Loucy (cell line): ENCODE results near the gene NAGS.

Experiments used
- H2AFZ ChIP-seq: fragments of 200-600 bp; sonication (generic); 2 replicates; pipeline ENCODE4 v1.6.0; 2016; ENCODE audit warnings: antibody characterized with exemption, mild to moderate bottlenecking, low read length, moderate library complexity
- H3F3A ChIP-seq: fragments of 200-600 bp; 2 replicates; pipeline ENCODE4 v1.6.0; 2016; ENCODE audit warnings: antibody characterized with exemption, low read depth, mild to moderate bottlenecking
- H3K27me3 ChIP-seq: fragments of 200-600 bp; sonication (generic); 2 replicates; pipeline ENCODE4 v1.6.1; 2014; ENCODE audit warnings: low read length, mild to moderate bottlenecking; ENCODE audit not compliant: insufficient read depth, poor library complexity, severe bottlenecking
- H3K36me3 ChIP-seq: fragments of 200-600 bp; sonication (generic); 2 replicates; pipeline ENCODE4 v1.6.1; 2016; ENCODE audit warnings: low read length; ENCODE audit not compliant: insufficient read depth
- H3K4me1 ChIP-seq: fragments of 200-600 bp; sonication (generic); 2 replicates; pipeline ENCODE4 v1.5.1; 2014; ENCODE audit warnings: low read length, mild to moderate bottlenecking; ENCODE audit not compliant: insufficient read depth, poor library complexity, severe bottlenecking
- H3K4me2 ChIP-seq: fragments of 200-600 bp; sonication (generic); 2 replicates; pipeline ENCODE4 v1.6.0; 2014; ENCODE audit warnings: antibody characterized with exemption, low read length, low read depth, mild to moderate bottlenecking; ENCODE audit not compliant: poor library complexity, severe bottlenecking
- H3K4me3 ChIP-seq: fragments of 200-600 bp; sonication (generic); 2 replicates; pipeline ENCODE4 v1.5.1; 2014; ENCODE audit warnings: low read length, mild to moderate bottlenecking, mixed read lengths; ENCODE audit not compliant: poor library complexity, severe bottlenecking
- H3K79me2 ChIP-seq: fragments of 200-600 bp; sonication (generic); 2 replicates; pipeline ENCODE4 v1.6.1; 2014; ENCODE audit warnings: low read length; ENCODE audit not compliant: insufficient read depth
- H3K9ac ChIP-seq: fragments of 200-600 bp; sonication (generic); 2 replicates; pipeline ENCODE4 v1.6.0; 2014; ENCODE audit warnings: mild to moderate bottlenecking, low read depth, low read length, moderate library complexity; ENCODE audit not compliant: poor library complexity, severe bottlenecking
- H3K9me2 ChIP-seq: fragments of 200-600 bp; sonication (generic); replicated peaks from 2 replicates; pipeline ENCODE4 v1.6.1; 2016; ENCODE audit warnings: low read depth, low read length, mixed read lengths
- H3K9me3 ChIP-seq: fragments of 200-600 bp; sonication (generic); 2 replicates; pipeline ENCODE4 v1.6.1; 2014; ENCODE audit warnings: mild to moderate bottlenecking, antibody characterized with exemption, low read length, low read depth; ENCODE audit not compliant: insufficient read depth
- H4K20me1 ChIP-seq: fragments of 200-600 bp; sonication (generic); 2 replicates; pipeline ENCODE4 v1.6.0; 2014; ENCODE audit warnings: antibody characterized with exemption, low read length, mild to moderate bottlenecking; ENCODE audit not compliant: insufficient read depth, poor library complexity, severe bottlenecking
- EZH2phosphoT487 ChIP-seq: fragments of 200-600 bp; IDR thresholded peaks from 2 replicates; pipeline ENCODE4 v1.6.1; 2018; ENCODE audit warnings: antibody characterized with exemption, mild to moderate bottlenecking, moderate library complexity, borderline replicate concordance
- TF ChIP-seq, protein P1 (sequence below): fragments of 200-600 bp; sonication (generic); conservative IDR thresholded peaks from 2 replicates; pipeline ENCODE4 v1.5.1; 2014; ENCODE audit warnings: mild to moderate bottlenecking, antibody characterized with exemption, low read length

Gene NAGS

DNA sequence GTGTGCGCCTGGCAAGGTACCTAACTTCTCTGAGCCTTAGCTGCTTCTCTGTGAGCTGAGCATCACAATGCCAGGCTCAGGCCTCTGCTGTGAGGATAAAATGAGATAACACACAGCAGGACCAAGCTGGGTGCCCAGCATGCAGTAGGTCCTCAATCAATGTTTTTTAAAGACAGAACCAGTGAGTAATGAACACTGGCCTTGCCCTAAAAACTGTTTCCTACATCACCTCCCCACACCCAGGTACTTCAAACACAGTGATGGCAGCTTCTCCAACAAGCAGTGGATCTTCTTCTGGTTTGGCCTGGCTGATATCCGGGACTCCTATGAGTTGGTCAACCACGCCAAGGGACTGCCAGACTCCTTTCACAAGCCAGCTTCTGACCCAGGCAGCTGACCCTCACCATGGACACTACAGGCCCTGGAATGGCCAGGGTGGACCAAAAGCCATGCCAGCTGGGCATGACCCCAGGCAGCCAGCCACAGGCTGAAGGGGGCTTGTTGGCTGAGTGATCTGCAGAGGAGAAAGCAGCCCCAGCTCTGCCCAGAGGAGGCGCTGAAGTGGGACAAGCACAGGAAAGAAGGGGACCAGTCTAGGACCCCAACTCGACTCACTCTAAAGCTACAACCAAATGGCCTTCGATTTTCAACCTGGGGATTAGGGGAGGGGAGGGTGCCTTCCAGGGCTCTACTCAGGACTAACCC is 3.9 kb downstream of the NAGS start:
- H3K79me2 ChIP-seq = no peaks in the 10 kb centered on the region
- H3K4me1 ChIP-seq = peaks cover 9% of the 10 kb centered on the region
- no peaks in the 10 kb centered on the region for H4K20me1 ChIP-seq
- H3K4me3 ChIP-seq = no peak overlapping the region
- no peaks in the 10 kb centered on the region for H3K9me2 ChIP-seq
- TF ChIP-seq, protein P1, sequence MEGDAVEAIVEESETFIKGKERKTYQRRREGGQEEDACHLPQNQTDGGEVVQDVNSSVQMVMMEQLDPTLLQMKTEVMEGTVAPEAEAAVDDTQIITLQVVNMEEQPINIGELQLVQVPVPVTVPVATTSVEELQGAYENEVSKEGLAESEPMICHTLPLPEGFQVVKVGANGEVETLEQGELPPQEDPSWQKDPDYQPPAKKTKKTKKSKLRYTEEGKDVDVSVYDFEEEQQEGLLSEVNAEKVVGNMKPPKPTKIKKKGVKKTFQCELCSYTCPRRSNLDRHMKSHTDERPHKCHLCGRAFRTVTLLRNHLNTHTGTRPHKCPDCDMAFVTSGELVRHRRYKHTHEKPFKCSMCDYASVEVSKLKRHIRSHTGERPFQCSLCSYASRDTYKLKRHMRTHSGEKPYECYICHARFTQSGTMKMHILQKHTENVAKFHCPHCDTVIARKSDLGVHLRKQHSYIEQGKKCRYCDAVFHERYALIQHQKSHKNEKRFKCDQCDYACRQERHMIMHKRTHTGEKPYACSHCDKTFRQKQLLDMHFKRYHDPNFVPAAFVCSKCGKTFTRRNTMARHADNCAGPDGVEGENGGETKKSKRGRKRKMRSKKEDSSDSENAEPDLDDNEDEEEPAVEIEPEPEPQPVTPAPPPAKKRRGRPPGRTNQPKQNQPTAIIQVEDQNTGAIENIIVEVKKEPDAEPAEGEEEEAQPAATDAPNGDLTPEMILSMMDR = no peak
- no peak for TF ChIP-seq EZH2phosphoT487
- peak overlapping the region; percentile 81 for H3K4me2 ChIP-seq
- no peaks in the 10 kb centered on the region for H3F3A ChIP-seq
- H3K9ac ChIP-seq = no peak overlapping the region
- no peaks in the 10 kb centered on the region for H3K9me3 ChIP-seq
- no peaks in the 10 kb centered on the region for H3K36me3 ChIP-seq
- H3K27me3 ChIP-seq = no peaks in the 10 kb centered on the region
- no peak overlapping the region for H2AFZ ChIP-seq

DNA sequence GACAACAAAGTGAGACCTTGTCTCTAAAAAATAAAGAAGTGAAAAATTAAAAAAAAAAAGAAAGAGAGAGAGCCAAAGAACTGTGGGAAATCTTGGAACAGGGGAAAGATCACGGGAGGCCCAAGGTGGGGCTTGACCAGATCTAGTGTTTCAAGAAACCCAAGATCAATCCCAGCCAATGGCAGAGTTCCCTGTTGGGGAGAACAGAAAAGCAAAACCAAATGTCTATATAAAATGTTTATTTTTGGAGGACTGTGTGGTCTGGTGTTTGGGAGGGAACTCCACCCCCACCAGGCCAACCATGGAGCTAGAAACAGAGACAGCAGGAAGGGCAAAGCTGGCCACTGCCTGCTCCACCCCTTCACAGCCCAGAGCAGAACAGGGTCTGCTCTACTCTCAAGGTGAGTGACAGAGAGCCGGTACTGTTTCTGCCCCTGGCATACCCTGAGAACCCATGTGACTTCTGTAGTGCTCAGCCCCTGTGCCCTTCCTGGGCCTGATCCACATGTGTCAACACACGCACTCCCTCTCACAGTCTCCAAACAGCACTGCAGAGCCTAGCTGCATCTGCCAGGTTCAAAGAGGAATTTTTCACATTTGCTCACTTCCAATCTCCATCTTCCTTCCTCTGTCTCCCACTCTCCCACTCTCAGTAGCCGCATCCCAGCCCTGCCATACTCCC is 6.7 kb downstream of the NAGS start:
- Histone ChIP-seq H3K9me2 (no peaks in the 10 kb centered on the region), H2AFZ (no peak overlapping the region), H3K27me3 (no peaks in the 10 kb centered on the region), H3K9me3 (no peaks in the 10 kb centered on the region), H3K9ac (no peak overlapping the region), H3K79me2 (peaks cover 11% of the 10 kb centered on the region; the same call in 1 of the 2 replicates), H3K4me1 (peaks cover 18% of the 10 kb centered on the region), H3K36me3 (no peaks in the 10 kb centered on the region), H4K20me1 (no peaks in the 10 kb centered on the region), H3F3A (no peaks in the 10 kb centered on the region), H3K4me3 (no peak overlapping the region), H3K4me2 (no peak overlapping the region)
- TF ChIP-seq, protein P1 = no peak
- TF ChIP-seq EZH2phosphoT487 = no peak

DNA sequence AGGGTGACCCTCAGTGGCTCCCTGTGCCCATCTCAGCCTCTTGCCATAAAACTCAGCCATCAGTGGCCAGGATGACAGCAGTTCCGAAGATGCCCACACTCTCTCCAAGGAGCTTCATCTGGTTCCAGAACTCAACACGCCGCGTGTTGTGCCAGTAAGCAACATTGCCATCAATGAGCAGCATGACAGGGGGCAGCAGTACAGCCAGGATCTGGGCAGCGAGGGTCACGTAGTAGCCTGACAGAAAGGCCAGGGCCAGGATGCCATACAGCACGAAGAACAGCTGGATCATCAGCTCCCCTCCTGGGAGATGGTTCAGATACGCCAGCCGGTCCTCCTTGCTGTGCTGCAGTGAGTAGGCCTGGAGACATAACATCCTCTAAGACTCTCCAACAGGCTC is 7.5 kb downstream of the NAGS start:
- no peak overlapping the region for H3K9ac ChIP-seq
- no peaks in the 10 kb centered on the region for H3K9me3 ChIP-seq
- H3K4me2 ChIP-seq = no peak overlapping the region
- no peak for TF ChIP-seq EZH2phosphoT487
- TF ChIP-seq, protein P1 = no peak
- H2AFZ ChIP-seq = no peak overlapping the region
- H3K4me3 ChIP-seq = no peak overlapping the region
- peaks cover 11% of the 10 kb centered on the region; the same call in 1 of the 2 replicates for H3K79me2 ChIP-seq
- no peaks in the 10 kb centered on the region for H3K9me2 ChIP-seq
- H4K20me1 ChIP-seq = no peaks in the 10 kb centered on the region
- peaks cover 18% of the 10 kb centered on the region for H3K4me1 ChIP-seq
- H3F3A ChIP-seq = no peaks in the 10 kb centered on the region
- H3K27me3 ChIP-seq = no peaks in the 10 kb centered on the region
- no peaks in the 10 kb centered on the region for H3K36me3 ChIP-seq
